Peyer's patch (tissue), 4 donors: ENCODE measurements around the gene SH3RF3. TPM values are rescaled to one million over a fixed set of nuclear protein-coding genes. Genes with fewer than 3 reads are reported as not detected.

ENCODE experiments used
- DNase-seq, 3 donors: peaks; one replicate each; pipeline ENCODE4 v3.0.0-alpha.2; 2017 to 2019
- H3K27ac ChIP-seq, 4 donors: fragments of 200-600 bp; sonication (generic); one replicate each; pipeline ENCODE4 v1.5.1; 2016 to 2019
- H3K27me3 ChIP-seq, 2 donors: fragments of 200-600 bp; sonication (generic); one replicate each; pipeline ENCODE4 v1.5.1; 2019
- H3K36me3 ChIP-seq, 3 donors: fragments of 200-600 bp; sonication (generic); one replicate each; pipeline ENCODE4 v1.5.1; 2016 to 2019
- H3K4me1 ChIP-seq, 4 donors: fragments of 200-600 bp; sonication (generic); one replicate each; pipeline ENCODE4 v1.5.1; 2016 to 2019
- H3K4me3 ChIP-seq, 4 donors: fragments of 200-600 bp; sonication (generic); 1 replicate in 3 of 4; 2 replicates in 1 of 4; pipeline ENCODE4 v1.5.1; 2016 to 2019; ENCODE audit warnings: mild to moderate bottlenecking in 1 of 4
- H3K9me3 ChIP-seq, 4 donors: fragments of 200-600 bp; sonication (generic); one replicate each; pipeline ENCODE4 v1.5.1; 2016 to 2019; ENCODE audit warnings: mild to moderate bottlenecking in 1 of 4
- CTCF ChIP-seq, 6 experiments: fragments of 450-650 bp in 4 of 6; fragments of 200-600 bp in 2 of 6; sonication (generic) in 1 of 6; IDR thresholded peaks; one replicate each; pipeline ENCODE4 v1.5.1; 2017 to 2019; ENCODE audit warnings: antibody characterized with exemption in 6 of 6, mild to moderate bottlenecking in 3 of 6, moderate library complexity in 1 of 6
- POLR2A ChIP-seq, 2 donors: fragments of 450-650 bp; IDR thresholded peaks; one replicate each; pipeline ENCODE4 v1.5.1; 2017; ENCODE audit warnings: antibody characterized with exemption in 2 of 2, mild to moderate bottlenecking in 2 of 2, moderate library complexity in 2 of 2
- total RNA-seq, 4 donors: library from RNA; depleted of rRNA; stranded (reverse); fragments of >200 nt; gene quantifications; one replicate each; pipeline ENCODE4 v1.1.0, GENCODE V29; 2016

SH3RF3 gene
- total RNA-seq, 4 donors from 2014 or later, result 1.1 to 5.0 (median 3.3) TPM

GRCh38 chr2:109384308-109385271 is 255.6 kb downstream of the SH3RF3 start:
- Histone ChIP-seq H3K27me3 (no peaks in the 10 kb centered on the region), H3K27ac (no peak overlapping the region), H3K4me1 (peaks cover 0 to 8% (median 0%) of the 10 kb centered on the region in 4 donors), H3K9me3 (no peaks in the 10 kb centered on the region), H3K4me3 (no peak overlapping the region), H3K36me3 (no peaks in the 10 kb centered on the region)
- TF ChIP-seq POLR2A (IDR thresholded peaks at IDR 0.05) (no peak), CTCF (IDR thresholded peaks at IDR 0.05) (no peak)
- peak in 2 of 3 donors; percentile 37 to 40 for DNase-seq

- no peak for TF ChIP-seq CTCF (IDR thresholded peaks at IDR 0.05)
- TF ChIP-seq POLR2A (IDR thresholded peaks at IDR 0.05), result no peak
- Histone ChIP-seq H3K27ac (no peak overlapping the region), H3K36me3 (no peaks in the 10 kb centered on the region), H3K4me1 (peaks cover 0 to 8% (median 0%) of the 10 kb centered on the region in 4 donors), H3K9me3 (no peaks in the 10 kb centered on the region), H3K4me3 (no peak overlapping the region), H3K27me3 (no peaks in the 10 kb centered on the region)
- DNase-seq, result peak in 1 of 3 donors; percentile 5
Observed at GRCh38 chr2:109385506-109385905, 256.5 kb downstream of the SH3RF3 start.

- H3K9me3 ChIP-seq, result no peaks in the 10 kb centered on the region
- peak in 1 of 3 donors; percentile 16 for DNase-seq
Observed at GRCh38 chr2:109386004-109386695, 257.1 kb downstream of the SH3RF3 start.

GRCh38 chr2:109387221-109387735 is 258.3 kb downstream of the SH3RF3 start:
- TF ChIP-seq POLR2A (IDR thresholded peaks at IDR 0.05) (no peak), CTCF (IDR thresholded peaks at IDR 0.05) (no peak)
- H3K36me3 ChIP-seq, result no peaks in the 10 kb centered on the region
- H3K27me3 ChIP-seq, result no peaks in the 10 kb centered on the region
- H3K27ac ChIP-seq, result no peak overlapping the region
- DNase-seq, result peak in 1 of 3 donors; percentile 6
- no peak overlapping the region for H3K4me3 ChIP-seq
- peaks cover 0 to 8% (median 0%) of the 10 kb centered on the region in 4 donors for H3K4me1 ChIP-seq
- no peaks in the 10 kb centered on the region for H3K9me3 ChIP-seq

More at GRCh38 chr2:109386004-109386695, 257.1 kb downstream of the SH3RF3 start:
- H3K4me3 ChIP-seq, result no peak overlapping the region
- no peak overlapping the region for H3K27ac ChIP-seq
- TF ChIP-seq CTCF (IDR thresholded peaks at IDR 0.05) (no peak), POLR2A (IDR thresholded peaks at IDR 0.05) (no peak)
- no peaks in the 10 kb centered on the region for H3K36me3 ChIP-seq
- peaks cover 0 to 8% (median 0%) of the 10 kb centered on the region in 4 donors for H3K4me1 ChIP-seq
- H3K27me3 ChIP-seq, result no peaks in the 10 kb centered on the region

- H3K9me3 ChIP-seq, result no peaks in the 10 kb centered on the region
- no peak overlapping the region for H3K4me3 ChIP-seq
- peak in 1 of 3 donors; percentile 26 for DNase-seq
- no peak overlapping the region for H3K27ac ChIP-seq
- TF ChIP-seq POLR2A (IDR thresholded peaks at IDR 0.05) (no peak), CTCF (IDR thresholded peaks at IDR 0.05) (no peak)
- H3K36me3 ChIP-seq, result no peaks in the 10 kb centered on the region
- H3K4me1 ChIP-seq, result peaks cover 0 to 7% (median 0%) of the 10 kb centered on the region in 4 donors
- H3K27me3 ChIP-seq, result no peaks in the 10 kb centered on the region
Observed at GRCh38 chr2:109387778-109388469, 258.9 kb downstream of the SH3RF3 start.
